CD4-positive, alpha-beta T cell treated with Interleukin-10 for 1 hour (primary cell): ENCODE data around the gene CTF1.
"Not testable (repeated sequence)": the region's sequence is repeated elsewhere in the genome, so short reads cannot be mapped to it uniquely, and the experiment has no call there.

Source experiments
- DNase-seq: peaks from one replicate; pipeline ENCODE4 v3.0.0-alpha.2; 2020

The CTF1 gene

GRCh38 chr16:30888856-30889499 lies 7.4 kb upstream of the CTF1 start:
- no peak for DNase-seq

- no peak for DNase-seq
These were observed 6.7 kb upstream of the CTF1 start for GRCh38 chr16:30889721-30890120.

GRCh38 chr16:30891043-30891823 lies 5.2 kb upstream of the CTF1 start:
- not testable (repeated sequence) for DNase-seq

- no peak for DNase-seq
These were observed 3.6 kb upstream of the CTF1 start for GRCh38 chr16:30892670-30893416.

GRCh38 chr16:30893417-30893743 lies 3.0 kb upstream of the CTF1 start:
- no peak for DNase-seq

GRCh38 chr16:30893744-30894539 lies 2.5 kb upstream of the CTF1 start, which contains the start of gene BCL7C:
Gene BCL7C, minus strand, starts transcription at chr16:30894077. Its CDS starts 133 bp downstream, at chr16:30893944.
- peak; percentile 88 for DNase-seq

GRCh38 chr16:30894540-30895368 lies 1.7 kb upstream of the CTF1 start:
- no peak for DNase-seq

GRCh38 chr16:30895627-30896260 lies 670 bp upstream of the CTF1 start:
- no peak for DNase-seq

GRCh38 chr16:30896889-30897733 lies 697 bp downstream of the CTF1 start:
- peak; percentile 82 for DNase-seq

GRCh38 chr16:30899794-30900193 lies 3.4 kb downstream of the CTF1 start:
- no peak for DNase-seq

GRCh38 chr16:30900588-30900987 lies 4.2 kb downstream of the CTF1 start:
- DNase-seq: no peak

GRCh38 chr16:30901201-30902028 lies 5.0 kb downstream of the CTF1 start:
- DNase-seq: peak; percentile 5

GRCh38 chr16:30902029-30902972 lies 5.9 kb downstream of the CTF1 start:
- peak; percentile 62 for DNase-seq

- DNase-seq: peak; percentile 10
These were observed 6.6 kb downstream of the CTF1 start for GRCh38 chr16:30903002-30903401.

GRCh38 chr16:30903596-30903995 lies 7.2 kb downstream of the CTF1 start:
- peak; percentile 10 for DNase-seq

- no peak for DNase-seq
These were observed 7.8 kb downstream of the CTF1 start for GRCh38 chr16:30904114-30904780.

GRCh38 chr16:30907064-30907463 lies 10.7 kb downstream of the CTF1 start:
- DNase-seq: no peak
